H1 (cell line): ENCODE data around the gene MINAR2. TPM values are rescaled to one million over a fixed set of nuclear protein-coding genes. Genes with fewer than 3 reads are reported as not detected.

ENCODE experiments used
- CTCF ChIA-PET: fragments of 300-600 bp; sonication (Branson Sonifier 250); formaldehyde crosslinking; loops from one replicate; lab custom pipeline; 2021; ENCODE audit not compliant: partially characterized antibody; lab: Charles Lee
- POLR2A ChIA-PET: fragments of 300-600 bp; sonication (Branson Sonifier 250); formaldehyde crosslinking; loops from one replicate; lab custom pipeline; 2021; ENCODE audit warnings: inconsistent platforms; ENCODE audit not compliant: partially characterized antibody; lab: Charles Lee
- DNase-seq, 2 experiments: peaks; one replicate each; pipeline versions ENCODE4 v3.0.0 to v3.0.0-alpha.2; 2010 to 2022; ENCODE audit warnings: low spot score in 2 of 2, low read depth in 1 of 2, mixed read lengths in 1 of 2
- FAIRE-seq: peaks from 2 replicates; lab custom pipeline; 2011; peaks lifted over from hg19 to GRCh38; lab: Jason Lieb, UNC
- H2AFZ ChIP-seq: 2 replicates; pipeline ENCODE4 v1.8.1; 2012; ENCODE audit warnings: low read length, inconsistent platforms
- H2AK5ac ChIP-seq: 2 replicates; pipeline ENCODE4 v1.6.1; 2013; ENCODE audit warnings: low read depth, low read length
- H2BK120ac ChIP-seq: replicated peaks from 2 replicates; pipeline ENCODE3; 2013; ENCODE audit warnings: low read depth, low read length, inconsistent platforms
- H2BK12ac ChIP-seq: 2 replicates; pipeline ENCODE4 v1.6.1; 2013; ENCODE audit warnings: low read depth, low read length
- H2BK15ac ChIP-seq: 2 replicates; pipeline ENCODE4 v1.6.1; 2013; ENCODE audit warnings: low read length
- H2BK20ac ChIP-seq: 2 replicates; pipeline ENCODE4 v1.6.1; 2013; ENCODE audit warnings: low read length
- H2BK5ac ChIP-seq: 2 replicates; pipeline ENCODE4 v1.6.1; 2013; ENCODE audit warnings: low read depth, low read length
- H3K14ac ChIP-seq: 2 replicates; pipeline ENCODE4 v1.6.1; 2013; ENCODE audit warnings: inconsistent platforms; ENCODE audit not compliant: insufficient read length
- H3K18ac ChIP-seq: 2 replicates; pipeline ENCODE4 v1.6.1; 2013; ENCODE audit warnings: low read length; ENCODE audit errors: extremely low read depth
- H3K23ac ChIP-seq: 2 replicates; pipeline ENCODE4 v1.6.1; 2013; ENCODE audit warnings: inconsistent platforms; ENCODE audit not compliant: insufficient read length
- H3K23me2 ChIP-seq: 2 replicates; pipeline ENCODE4 v1.6.1; 2013; ENCODE audit warnings: low read depth, low read length
- H3K27ac ChIP-seq: 2 replicates; pipeline ENCODE4 v1.6.1; 2011; ENCODE audit warnings: low read depth, low read length, inconsistent platforms
- H3K27me3 ChIP-seq, 4 experiments: replicated peaks in 1 of 4; 1 replicate in 1 of 4; 2 replicates in 3 of 4; pipeline versions ENCODE4 v1.6.1 to v1.8.1; 2011 to 2013; ENCODE audit warnings: low read length in 3 of 4, mild to moderate bottlenecking in 3 of 4, inconsistent platforms in 2 of 4, mixed read lengths in 2 of 4, moderate library complexity in 1 of 4; ENCODE audit not compliant: control insufficient read depth in 3 of 4, insufficient read depth in 3 of 4; ENCODE audit errors: extremely low read depth in 1 of 4
- H3K36me3 ChIP-seq, 4 experiments: 2 replicates each; pipeline versions ENCODE4 v1.6.1 to v1.8.1; 2011 to 2013; ENCODE audit warnings: mild to moderate bottlenecking in 4 of 4, low read length in 3 of 4, moderate library complexity in 2 of 4, control low read depth in 1 of 4, inconsistent platforms in 1 of 4; ENCODE audit not compliant: insufficient read depth in 4 of 4, control insufficient read depth in 2 of 4
- H3K4ac ChIP-seq: replicated peaks from 2 replicates; pipeline ENCODE3; 2013; ENCODE audit warnings: low read length, low read depth, mixed read lengths, inconsistent platforms; ENCODE audit not compliant: insufficient read length
- H3K4me1 ChIP-seq, 4 experiments: replicated peaks in 1 of 4; 1 replicate in 1 of 4; 2 replicates in 3 of 4; pipeline versions ENCODE4 v1.6.1 to v1.8.1; 2011 to 2013; ENCODE audit warnings: low read length in 3 of 4, inconsistent platforms in 2 of 4, mixed read lengths in 1 of 4; ENCODE audit not compliant: insufficient read depth in 4 of 4, control insufficient read depth in 3 of 4
- H3K4me2 ChIP-seq, 2 experiments: 2 replicates each; pipeline versions ENCODE4 v1.6.1 to v1.8.1; 2011 to 2013; ENCODE audit warnings: low read depth in 2 of 2, low read length in 2 of 2, control low read depth in 1 of 2, inconsistent platforms in 1 of 2, mild to moderate bottlenecking in 1 of 2; ENCODE audit not compliant: insufficient read depth in 1 of 2
- H3K4me3 ChIP-seq, 4 experiments: fragments of 200-600, 300-600 bp in 1 of 4; sonication (generic), shearing (Covaris generic), sonication (Bioruptor Twin) in 1 of 4; 2 replicates each; pipeline versions ENCODE4 v1.5.1 to v1.8.1; 2011 to 2016; ENCODE audit warnings: low read length in 4 of 4, low read depth in 3 of 4, control low read depth in 2 of 4, inconsistent platforms in 2 of 4, mild to moderate bottlenecking in 2 of 4, mixed read lengths in 1 of 4, moderate library complexity in 1 of 4; ENCODE audit not compliant: insufficient read depth in 2 of 4; ENCODE audit errors: extremely low read depth in 1 of 4
- H3K56ac ChIP-seq: replicated peaks from 2 replicates; pipeline ENCODE3; 2013; ENCODE audit warnings: low read depth, mild to moderate bottlenecking, mixed read lengths, low read length, inconsistent platforms; ENCODE audit not compliant: insufficient read length
- H3K79me1 ChIP-seq: 2 replicates; pipeline ENCODE4 v1.6.1; 2013; ENCODE audit warnings: low read depth, low read length, control low read depth
- H3K79me2 ChIP-seq, 2 experiments: 2 replicates each; pipeline versions ENCODE4 v1.6.1 to v1.8.1; 2012 to 2013; ENCODE audit warnings: low read length in 2 of 2, mild to moderate bottlenecking in 2 of 2, inconsistent platforms in 1 of 2; ENCODE audit not compliant: insufficient read depth in 2 of 2, control insufficient read depth in 1 of 2
- H3K9ac ChIP-seq, 4 experiments: replicated peaks in 1 of 4; 1 replicate in 1 of 4; 2 replicates in 3 of 4; pipeline versions ENCODE4 v1.6.1 to v1.8.1; 2011 to 2013; ENCODE audit warnings: low read depth in 3 of 4, low read length in 3 of 4, control low read depth in 2 of 4, mild to moderate bottlenecking in 2 of 4, moderate library complexity in 2 of 4, inconsistent platforms in 1 of 4; ENCODE audit errors: extremely low read depth in 1 of 4
- H3K9me3 ChIP-seq, 2 experiments: 2 replicates each; pipeline versions ENCODE4 v1.6.1 to v1.8.1; 2012 to 2013; ENCODE audit warnings: mild to moderate bottlenecking in 2 of 2, moderate library complexity in 2 of 2, control low read depth in 1 of 2, inconsistent platforms in 1 of 2, low read depth in 1 of 2, low read length in 1 of 2, mixed read lengths in 1 of 2; ENCODE audit not compliant: insufficient read depth in 2 of 2
- H4K20me1 ChIP-seq, 2 experiments: replicated peaks in 1 of 2; 2 replicates each; pipeline versions ENCODE3 to v1.8.1; 2011 to 2013; ENCODE audit warnings: inconsistent platforms in 2 of 2, low read length in 2 of 2, mild to moderate bottlenecking in 1 of 2; ENCODE audit not compliant: insufficient read depth in 2 of 2, control insufficient read depth in 1 of 2
- H4K5ac ChIP-seq: 2 replicates; pipeline ENCODE4 v1.6.1; 2013; ENCODE audit warnings: low read length, low read depth, mixed read lengths, inconsistent platforms; ENCODE audit not compliant: insufficient read length
- H4K8ac ChIP-seq: 2 replicates; pipeline ENCODE4 v1.8.0; 2013; ENCODE audit warnings: mild to moderate bottlenecking, moderate library complexity, low read length, inconsistent platforms; ENCODE audit not compliant: insufficient read depth; ENCODE audit errors: extremely low read depth
- H4K91ac ChIP-seq: replicated peaks from 2 replicates; pipeline ENCODE3; 2013; ENCODE audit warnings: low read length, mixed read lengths, inconsistent platforms; ENCODE audit not compliant: insufficient read length
- CHD1 ChIP-seq: IDR thresholded peaks from 2 replicates; pipeline ENCODE4 v1.6.1; 2012; ENCODE audit warnings: low read depth, low read length, improper control_type of control experiment
- CREB1 ChIP-seq: IDR thresholded peaks from 2 replicates; pipeline ENCODE4 v1.6.1; 2012; ENCODE audit warnings: inconsistent platforms
- HDAC2 ChIP-seq, 2 experiments: fragments of 300-600 bp in 1 of 2; sonication (generic) in 1 of 2; IDR thresholded peaks; 2 replicates each; pipeline ENCODE4 v1.6.1; 2011 to 2012; ENCODE audit warnings: low read depth in 2 of 2, low read length in 2 of 2, mild to moderate bottlenecking in 2 of 2, moderate library complexity in 2 of 2, borderline replicate concordance in 1 of 2, inconsistent platforms in 1 of 2
- WGBS, 2 experiments: shearing (Covaris generic) in 1 of 2; methylation state at CpG; one replicate each; pipeline versions ENCODE4 v1.1.6 to v1.1.7; 2013 to 2015; ENCODE audit warnings: low lambda C conversion rate in 2 of 2, mixed read lengths in 2 of 2, inconsistent platforms in 1 of 2, low coverage in 1 of 2, missing lambda C conversion rate in 1 of 2; ENCODE audit not compliant: insufficient replicate concordance in 2 of 2, insufficient coverage in 1 of 2, insufficient read length in 1 of 2; ENCODE audit errors: extremely low coverage in 1 of 2, missing lambda C conversion rate in 1 of 2; 5-methylcytosine and 5-hydroxymethylcytosine counted together
- polyA plus RNA-seq, 7 experiments: library from polyadenylated mRNA; depleted of rRNA in 3 of 7; stranded (reverse) in 5 of 7; unstranded in 2 of 7; fragments of >200 nt in 5 of 7; fragments of 200-250 nt in 2 of 7; gene quantifications; 1 replicate in 5 of 7; 2 replicates in 1 of 7; 4 replicates in 1 of 7; pipeline versions ENCODE4 v1.2.1 to v1.2.3, GENCODE V29; 2011 to 2013; ENCODE audit warnings: missing spikeins in 2 of 7, mixed read lengths in 2 of 7
- total RNA-seq: library from RNA; stranded (reverse); fragmentation: NEBNext Ultra II Directional; extraction: Animal tissue kit (Norgen Biotek cat#: 25700); gene quantifications from 2 replicates; pipeline ENCODE4 v1.2.1, GENCODE V29; 2021

The MINAR2 gene
- total and polyA plus RNA-seq, 2 of the 8 experiments (the other 6 are each of a cell fraction or from before 2014, with no cell fraction given), result 0.17 TPM; not detected in 1

DNA sequence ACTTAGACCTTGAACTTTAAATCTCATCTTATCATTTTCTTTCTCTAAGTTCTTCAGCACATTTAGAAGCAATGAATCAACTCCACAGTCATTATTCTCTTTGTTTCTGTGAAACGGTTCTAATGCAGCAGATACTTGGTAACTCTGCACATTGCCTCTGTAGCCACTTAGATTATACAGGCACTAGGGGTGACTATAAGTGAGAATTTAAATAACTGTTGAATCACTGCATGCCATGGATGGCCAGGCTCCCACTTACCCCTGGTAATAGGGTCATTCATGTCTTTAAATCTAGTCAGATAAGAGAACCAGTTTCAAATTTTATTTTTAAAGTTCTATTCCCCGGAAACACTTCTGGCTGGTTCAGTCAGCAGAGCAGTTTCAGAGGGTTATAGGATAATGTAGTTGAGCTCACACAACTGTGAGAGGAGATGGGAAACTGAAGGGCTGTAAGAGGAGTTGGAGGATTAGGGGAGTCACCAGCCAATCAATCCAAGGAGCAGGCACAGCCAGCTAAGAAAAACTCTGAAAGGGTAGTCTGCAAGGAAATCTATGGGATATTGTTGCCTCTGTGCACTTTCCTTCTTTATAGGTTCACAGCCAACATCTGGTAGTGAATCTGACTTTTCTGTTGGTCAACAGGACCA is 4.2 kb upstream of the MINAR2 start:
- Histone ChIP-seq H3K18ac (no peak overlapping the region), H3K4me2 (no peak overlapping the region), H2BK5ac (no peak overlapping the region), H3K27ac (no peak overlapping the region), H3K4me1 (peaks cover 0 to 3% (median 0%) of the 10 kb centered on the region in 4 experiments; a peak in 2 of 7 replicates), H3K9me3 (no peaks in the 10 kb centered on the region), H4K91ac (no peak overlapping the region), H3K9ac (no peak overlapping the region), H3K27me3 (no peaks in the 10 kb centered on the region), H3K23ac (no peak overlapping the region), H2BK15ac (no peak overlapping the region), H3K14ac (no peak overlapping the region), H3K4me3 (no peak overlapping the region), H3K23me2 (no peaks in the 10 kb centered on the region), H2BK120ac (no peak overlapping the region), H3K4ac (no peak overlapping the region), H3K79me2 (no peaks in the 10 kb centered on the region), H3K36me3 (no peaks in the 10 kb centered on the region), H3K79me1 (no peaks in the 10 kb centered on the region), H2BK12ac (no peak overlapping the region), H2AK5ac (no peak overlapping the region), H3K56ac (no peak overlapping the region), H4K5ac (no peak overlapping the region), H2AFZ (0 out of 2 replicates have a peak overlapping the region, but pooled peaks have one; percentile 67), H2BK20ac (no peak overlapping the region), H4K8ac (no peak overlapping the region), H4K20me1 (no peaks in the 10 kb centered on the region)
- DNase-seq (no peak), FAIRE-seq (no peak)
- 92% methylated on average over 2 of the region's 2 CpGs; no CpG with 5 or more reads in 1 of the 2 experiments for WGBS, 2 experiments
- TF ChIP-seq HDAC2 (IDR thresholded peaks at IDR 0.05; ENCODE audit: borderline replicate concordance in 1 of 2, low read depth in 2 of 2, low read length in 2 of 2), result no peak
- TF ChIP-seq CREB1, result no peak
- no peak for TF ChIP-seq CHD1
- POLR2A ChIA-PET, result no interaction called here
- CTCF ChIA-PET, result interaction anchor here (0.6 to 1.7 kb wide), 4 partner anchors 31 to 200 kb away, joined by 3 to 6 read pairs (median 3); no protein-coding TSS in a partner anchor
